Breast epithelium (tissue), 3 donors: ENCODE data around the gene SLC45A3.

Source experiments
- POLR2AphosphoS5 ChIP-seq, 3 donors: sonication (generic); formaldehyde crosslinking; IDR thresholded peaks; one replicate each; pipeline ENCODE4 v1.6.1; 2017; ENCODE audit warnings: antibody characterized with exemption in 3 of 3
- TF ChIP-seq, protein P1 (sequence below), 3 donors: fragments of 450-650 bp; IDR thresholded peaks; one replicate each; pipeline ENCODE4 v1.5.1; 2016 to 2017; ENCODE audit warnings: antibody characterized with exemption in 3 of 3, mild to moderate bottlenecking in 3 of 3, moderate library complexity in 3 of 3

DNA sequence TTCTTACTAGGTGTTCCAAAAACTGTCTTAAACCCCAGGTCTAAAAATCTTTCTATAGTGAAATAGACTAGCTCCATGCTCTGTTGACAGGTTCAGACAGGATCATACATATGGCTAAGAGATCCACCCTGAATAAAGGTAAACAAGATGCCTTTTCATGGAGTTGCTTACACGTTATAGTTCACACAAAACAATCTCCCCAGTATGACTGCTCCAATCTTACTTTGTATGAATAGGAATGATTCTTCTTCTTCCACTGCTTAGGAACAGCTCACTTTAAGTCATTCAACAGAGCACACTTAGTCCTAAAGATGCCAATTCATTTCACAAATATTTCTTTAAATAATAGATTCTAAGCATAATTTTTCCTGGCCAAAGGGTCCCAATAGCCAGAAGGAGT lies 64.5 kb downstream of the SLC45A3 start:
- TF ChIP-seq POLR2AphosphoS5 (IDR thresholded peaks at IDR 0.05): no peak
- TF ChIP-seq, protein P1, sequence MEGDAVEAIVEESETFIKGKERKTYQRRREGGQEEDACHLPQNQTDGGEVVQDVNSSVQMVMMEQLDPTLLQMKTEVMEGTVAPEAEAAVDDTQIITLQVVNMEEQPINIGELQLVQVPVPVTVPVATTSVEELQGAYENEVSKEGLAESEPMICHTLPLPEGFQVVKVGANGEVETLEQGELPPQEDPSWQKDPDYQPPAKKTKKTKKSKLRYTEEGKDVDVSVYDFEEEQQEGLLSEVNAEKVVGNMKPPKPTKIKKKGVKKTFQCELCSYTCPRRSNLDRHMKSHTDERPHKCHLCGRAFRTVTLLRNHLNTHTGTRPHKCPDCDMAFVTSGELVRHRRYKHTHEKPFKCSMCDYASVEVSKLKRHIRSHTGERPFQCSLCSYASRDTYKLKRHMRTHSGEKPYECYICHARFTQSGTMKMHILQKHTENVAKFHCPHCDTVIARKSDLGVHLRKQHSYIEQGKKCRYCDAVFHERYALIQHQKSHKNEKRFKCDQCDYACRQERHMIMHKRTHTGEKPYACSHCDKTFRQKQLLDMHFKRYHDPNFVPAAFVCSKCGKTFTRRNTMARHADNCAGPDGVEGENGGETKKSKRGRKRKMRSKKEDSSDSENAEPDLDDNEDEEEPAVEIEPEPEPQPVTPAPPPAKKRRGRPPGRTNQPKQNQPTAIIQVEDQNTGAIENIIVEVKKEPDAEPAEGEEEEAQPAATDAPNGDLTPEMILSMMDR (IDR thresholded peaks at IDR 0.05): no peak
